ENCODE data around the gene DQX1.

DQX1 gene

GRCh38 chr2:74554820-74555531 is 28.9 kb upstream of the DQX1 start:
- peak; percentile 47 for DNase-seq

- peak; percentile 83 for DNase-seq
Measured at GRCh38 chr2:74553892-74554819, 28.1 kb upstream of the DQX1 start, which contains the start of the genes DOK1 and LOXL3. DOK1 (plus strand) TSS chr2:74554720; CDS start chr2:74554755, 35 bp downstream. LOXL3 (minus strand) TSS chr2:74553942; CDS start chr2:74552634, 1,308 bp downstream.

- DNase-seq = no peak
Measured at GRCh38 chr2:74552914-74553811, 27.1 kb upstream of the DQX1 start.

- no peak for DNase-seq
Measured at GRCh38 chr2:74551942-74552913, 26.2 kb upstream of the DQX1 start.

- no peak for DNase-seq
Measured at GRCh38 chr2:74551530-74551929, 25.5 kb upstream of the DQX1 start.

- no peak for DNase-seq
Measured at GRCh38 chr2:74550231-74550630, 24.2 kb upstream of the DQX1 start.

- DNase-seq = no peak
Measured at GRCh38 chr2:74548900-74549826, 23.1 kb upstream of the DQX1 start.

- no peak for DNase-seq
Measured at GRCh38 chr2:74548285-74548899, 22.4 kb upstream of the DQX1 start.

- DNase-seq = no peak
Measured at GRCh38 chr2:74546004-74546403, 20.0 kb upstream of the DQX1 start.

GRCh38 chr2:74544634-74545033 is 18.6 kb upstream of the DQX1 start:
- no peak for DNase-seq

GRCh38 chr2:74542978-74543377 is 16.9 kb upstream of the DQX1 start:
- DNase-seq = no peak

GRCh38 chr2:74540291-74540690 is 14.3 kb upstream of the DQX1 start:
- DNase-seq = no peak

- no peak for DNase-seq
Measured at GRCh38 chr2:74538881-74539339, 12.9 kb upstream of the DQX1 start.

- DNase-seq = no peak
Measured at GRCh38 chr2:74537140-74537539, 11.1 kb upstream of the DQX1 start.

- no peak for DNase-seq
Measured at GRCh38 chr2:74536166-74536950, 10.3 kb upstream of the DQX1 start.

- no peak for DNase-seq
Measured at GRCh38 chr2:74535440-74535965, 9.5 kb upstream of the DQX1 start.

- no peak for DNase-seq
Measured at GRCh38 chr2:74534411-74534810, 8.4 kb upstream of the DQX1 start.

GRCh38 chr2:74533464-74533863 is 7.4 kb upstream of the DQX1 start:
- DNase-seq = no peak

GRCh38 chr2:74532222-74532621 is 6.2 kb upstream of the DQX1 start:
- DNase-seq = no peak
